Brain microvascular endothelial cell (primary cell): ENCODE results near the gene RPL37A.
A peak's percentile ranks its signal among the peaks of the same experiment; 100 is the strongest.
"Not testable (repeated sequence)": the region's sequence is repeated elsewhere in the genome, so short reads cannot be mapped to it uniquely, and the experiment has no call there.

Experiments used
- DNase-seq: peaks from one replicate; pipeline ENCODE4 v3.0.0-alpha.2; 2020
- H3K27ac ChIP-seq: fragments of 250-450 bp; sonication (Bioruptor Pico); 2 replicates; pipeline ENCODE4 v1.5.1; 2020; ENCODE audit warnings: mild to moderate bottlenecking, moderate library complexity
- H3K27me3 ChIP-seq: fragments of 250-450 bp; sonication (Bioruptor Pico); replicated peaks from 2 replicates; pipeline ENCODE4 v1.5.1; 2020; ENCODE audit warnings: mild to moderate bottlenecking
- H3K36me3 ChIP-seq: fragments of 250-450 bp; sonication (Bioruptor Pico); replicated peaks from 2 replicates; pipeline ENCODE4 v1.5.1; 2020; ENCODE audit warnings: mild to moderate bottlenecking
- H3K4me3 ChIP-seq: 2 replicates; pipeline ENCODE4 v1.5.1; 2011; ENCODE audit warnings: low read depth, mild to moderate bottlenecking, control low read depth, low read length, moderate library complexity
- CTCF ChIP-seq: IDR thresholded peaks from 2 replicates; pipeline ENCODE4 v1.5.1; 2011; ENCODE audit warnings: low read depth, mild to moderate bottlenecking, moderate library complexity, low read length, control low read depth, inconsistent platforms; ENCODE audit errors: missing control alignments
- in situ Hi-C: cut with HindIII; loops from 2 replicates; pipeline ENCODE4 v1.10.0; 2017; ENCODE audit warnings: low sequenced_read_pairs, low pct_ligation_motif_present

RPL37A gene

GRCh38 chr2:216517447-216518225, 19.0 kb downstream of the RPL37A start:
- DNase-seq, result no peak
- Histone ChIP-seq H3K4me3 (no peak overlapping the region), H3K27ac (no peak overlapping the region), H3K27me3 (no peaks in the 10 kb centered on the region), H3K36me3 (no peaks in the 10 kb centered on the region)
- no peak for TF ChIP-seq CTCF
- in situ Hi-C loops, result loop anchor here (10.0 kb wide), 1 partner anchor 137 kb away; no protein-coding TSS in a partner anchor

GRCh38 chr2:216518566-216519119, 20.0 kb downstream of the RPL37A start:
- not testable (repeated sequence) for H3K36me3 ChIP-seq, H3K27ac ChIP-seq, DNase-seq, H3K27me3 ChIP-seq, H3K4me3 ChIP-seq
- in situ Hi-C loops, result loop anchor here (10.0 kb wide), 1 partner anchor 136 kb away; no protein-coding TSS in a partner anchor

GRCh38 chr2:216519154-216519762, 20.6 kb downstream of the RPL37A start:
- in situ Hi-C loops, result loop anchor here (10.0 kb wide), 1 partner anchor 136 kb away; no protein-coding TSS in a partner anchor
- peak; percentile 90 for DNase-seq
- H3K27ac ChIP-seq, result no peak overlapping the region
- no peaks in the 10 kb centered on the region for H3K36me3 ChIP-seq
- no peak overlapping the region for H3K4me3 ChIP-seq
- no peaks in the 10 kb centered on the region for H3K27me3 ChIP-seq
- TF ChIP-seq CTCF, result peak; percentile 76

- no peaks in the 10 kb centered on the region for H3K36me3 ChIP-seq
- in situ Hi-C loops, result no loop called here
- peak; percentile 48 for DNase-seq
- H3K4me3 ChIP-seq, result no peak overlapping the region
- no peaks in the 10 kb centered on the region for H3K27me3 ChIP-seq
- H3K27ac ChIP-seq, result no peak overlapping the region
- no peak for TF ChIP-seq CTCF
These were observed 21.5 kb downstream of the RPL37A start for GRCh38 chr2:216520112-216520511.

GRCh38 chr2:216522892-216523502, 24.4 kb downstream of the RPL37A start:
- in situ Hi-C loops, result no loop called here
- no peaks in the 10 kb centered on the region for H3K27me3 ChIP-seq
- TF ChIP-seq CTCF, result no peak
- no peak overlapping the region for H3K4me3 ChIP-seq
- H3K27ac ChIP-seq, result no peak overlapping the region
- no peaks in the 10 kb centered on the region for H3K36me3 ChIP-seq
- DNase-seq, result no peak

- no peak for TF ChIP-seq CTCF
- in situ Hi-C loops, result no loop called here
- H3K4me3 ChIP-seq, result no peak overlapping the region
These were observed 27.3 kb downstream of the RPL37A start for GRCh38 chr2:216525972-216526371.

More at GRCh38 chr2:216525972-216526371, 27.3 kb downstream of the RPL37A start:
- DNase-seq, result no peak
- H3K27ac ChIP-seq, result no peak overlapping the region
- H3K27me3 ChIP-seq, result no peaks in the 10 kb centered on the region
- H3K36me3 ChIP-seq, result no peaks in the 10 kb centered on the region
